NCI-H774 (cell line): ENCODE measurements around the gene SURF1.

Experiments
- DNase-seq: peaks from one replicate; lab custom pipeline; 2025; lab: John Stamatoyannopoulos, UW

SURF1 gene

GRCh38 chr9:133361507-133362092 lies 5.3 kb upstream of the SURF1 start:
- no peak for DNase-seq

- no peak for DNase-seq
Observed at GRCh38 chr9:133360400-133361393, 4.4 kb upstream of the SURF1 start.

- no peak for DNase-seq
Observed at GRCh38 chr9:133359399-133360175, 3.3 kb upstream of the SURF1 start.

- DNase-seq, result no peak
Observed at GRCh38 chr9:133357656-133358055, 1.4 kb upstream of the SURF1 start.

GRCh38 chr9:133355881-133356357 lies 368 bp downstream of the SURF1 start:
- no peak for DNase-seq

GRCh38 chr9:133354766-133355165 lies 1.5 kb downstream of the SURF1 start:
- no peak for DNase-seq

- DNase-seq, result no peak
Observed at GRCh38 chr9:133353548-133353947, 2.7 kb downstream of the SURF1 start.

- DNase-seq, result no peak
Observed at GRCh38 chr9:133352635-133353340, 3.5 kb downstream of the SURF1 start.

- DNase-seq, result no peak
Observed at GRCh38 chr9:133351908-133352634, 4.2 kb downstream of the SURF1 start.

GRCh38 chr9:133351526-133351907 lies 4.8 kb downstream of the SURF1 start:
- no peak for DNase-seq

- no peak for DNase-seq
Observed at GRCh38 chr9:133349965-133350616, 6.2 kb downstream of the SURF1 start.

GRCh38 chr9:133348718-133349573 lies 7.3 kb downstream of the SURF1 start:
- DNase-seq, result no peak

- peak; percentile 96 for DNase-seq
Observed at GRCh38 chr9:133347985-133348717, 8.1 kb downstream of the SURF1 start, which contains the start of the genes MED22 and RPL7A. TSS of gene MED22 (minus strand) at chr9:133348131. CDS start at chr9:133346662, 1,469 bp downstream. TSS of gene RPL7A (plus strand) at chr9:133348218. CDS start at chr9:133348244, 26 bp downstream.

- peak; percentile 44 for DNase-seq
Observed at GRCh38 chr9:133347515-133347984, 8.7 kb downstream of the SURF1 start.

- no peak for DNase-seq
Observed at GRCh38 chr9:133346021-133346785, 10.1 kb downstream of the SURF1 start.

GRCh38 chr9:133345596-133345995 lies 10.7 kb downstream of the SURF1 start:
- DNase-seq, result no peak

GRCh38 chr9:133344979-133345378 lies 11.3 kb downstream of the SURF1 start:
- no peak for DNase-seq

- DNase-seq, result no peak
Observed at GRCh38 chr9:133344071-133344470, 12.2 kb downstream of the SURF1 start.
